Measurements from ENCODE around the gene CCL22.
A peak's percentile ranks its signal among the peaks of the same experiment; 100 is the strongest.

Gene CCL22

DNA sequence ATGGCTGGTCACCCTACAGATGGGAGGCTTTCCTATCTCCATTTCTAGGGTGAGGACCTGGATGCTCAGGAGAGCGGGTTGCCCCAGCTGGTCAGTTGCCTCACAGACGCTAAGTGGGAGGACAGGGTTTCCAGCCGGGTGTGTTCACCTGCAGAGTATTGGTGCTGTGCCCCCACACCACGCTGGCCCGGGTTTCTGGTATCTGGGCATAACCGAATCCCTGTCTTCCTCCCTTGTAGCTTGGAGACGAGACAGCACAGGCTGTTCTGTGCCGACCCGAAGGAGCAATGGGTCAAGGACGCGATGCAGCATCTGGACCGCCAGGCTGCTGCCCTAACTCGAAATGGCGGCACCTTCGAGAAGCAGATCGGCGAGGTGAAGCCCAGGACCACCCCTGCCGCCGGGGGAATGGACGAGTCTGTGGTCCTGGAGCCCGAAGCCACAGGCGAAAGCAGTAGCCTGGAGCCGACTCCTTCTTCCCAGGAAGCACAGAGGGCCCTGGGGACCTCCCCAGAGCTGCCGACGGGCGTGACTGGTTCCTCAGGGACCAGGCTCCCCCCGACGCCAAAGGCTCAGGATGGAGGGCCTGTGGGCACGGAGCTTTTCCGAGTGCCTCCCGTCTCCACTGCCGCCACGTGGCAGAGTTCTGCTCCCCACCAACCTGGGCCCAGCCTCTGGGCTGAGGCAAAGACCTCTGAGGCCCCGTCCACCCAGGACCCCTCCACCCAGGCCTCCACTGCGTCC, 23.4 kb downstream of the CCL22 start:
- Mint-ChIP-seq H3K9me3 (no peaks in the 10 kb centered on the region), H3K36me3 (ENCODE audit: low read depth) (peaks cover 8% of the 10 kb centered on the region), H3K27me3 (ENCODE audit: low read depth) (no peaks in the 10 kb centered on the region), H3K4me3 (no peak overlapping the region), H3K27ac (no peak overlapping the region), H3K4me1 (peaks cover 33% of the 10 kb centered on the region)
- TF ChIP-seq, protein P1, sequence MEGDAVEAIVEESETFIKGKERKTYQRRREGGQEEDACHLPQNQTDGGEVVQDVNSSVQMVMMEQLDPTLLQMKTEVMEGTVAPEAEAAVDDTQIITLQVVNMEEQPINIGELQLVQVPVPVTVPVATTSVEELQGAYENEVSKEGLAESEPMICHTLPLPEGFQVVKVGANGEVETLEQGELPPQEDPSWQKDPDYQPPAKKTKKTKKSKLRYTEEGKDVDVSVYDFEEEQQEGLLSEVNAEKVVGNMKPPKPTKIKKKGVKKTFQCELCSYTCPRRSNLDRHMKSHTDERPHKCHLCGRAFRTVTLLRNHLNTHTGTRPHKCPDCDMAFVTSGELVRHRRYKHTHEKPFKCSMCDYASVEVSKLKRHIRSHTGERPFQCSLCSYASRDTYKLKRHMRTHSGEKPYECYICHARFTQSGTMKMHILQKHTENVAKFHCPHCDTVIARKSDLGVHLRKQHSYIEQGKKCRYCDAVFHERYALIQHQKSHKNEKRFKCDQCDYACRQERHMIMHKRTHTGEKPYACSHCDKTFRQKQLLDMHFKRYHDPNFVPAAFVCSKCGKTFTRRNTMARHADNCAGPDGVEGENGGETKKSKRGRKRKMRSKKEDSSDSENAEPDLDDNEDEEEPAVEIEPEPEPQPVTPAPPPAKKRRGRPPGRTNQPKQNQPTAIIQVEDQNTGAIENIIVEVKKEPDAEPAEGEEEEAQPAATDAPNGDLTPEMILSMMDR (IDR thresholded peaks at IDR 0.05; ENCODE audit: unreplicated experiment in 3 of 3) = no peak

DNA sequence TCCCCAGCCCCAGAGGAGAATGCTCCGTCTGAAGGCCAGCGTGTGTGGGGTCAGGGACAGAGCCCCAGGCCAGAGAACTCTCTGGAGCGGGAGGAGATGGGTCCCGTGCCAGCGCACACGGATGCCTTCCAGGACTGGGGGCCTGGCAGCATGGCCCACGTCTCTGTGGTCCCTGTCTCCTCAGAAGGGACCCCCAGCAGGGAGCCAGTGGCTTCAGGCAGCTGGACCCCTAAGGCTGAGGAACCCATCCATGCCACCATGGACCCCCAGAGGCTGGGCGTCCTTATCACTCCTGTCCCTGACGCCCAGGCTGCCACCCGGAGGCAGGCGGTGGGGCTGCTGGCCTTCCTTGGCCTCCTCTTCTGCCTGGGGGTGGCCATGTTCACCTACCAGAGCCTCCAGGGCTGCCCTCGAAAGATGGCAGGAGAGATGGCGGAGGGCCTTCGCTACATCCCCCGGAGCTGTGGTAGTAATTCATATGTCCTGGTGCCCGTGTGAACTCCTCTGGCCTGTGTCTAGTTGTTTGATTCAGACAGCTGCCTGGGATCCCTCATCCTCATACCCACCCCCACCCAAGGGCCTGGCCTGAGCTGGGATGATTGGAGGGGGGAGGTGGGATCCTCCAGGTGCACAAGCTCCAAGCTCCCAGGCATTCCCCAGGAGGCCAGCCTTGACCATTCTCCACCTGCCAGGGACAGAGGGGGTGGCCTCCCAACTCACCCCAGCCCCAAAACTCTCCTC, 24.1 kb downstream of the CCL22 start:
- Mint-ChIP-seq H3K4me3 (no peak overlapping the region), H3K36me3 (ENCODE audit: low read depth) (peaks cover 8% of the 10 kb centered on the region), H3K27me3 (ENCODE audit: low read depth) (no peaks in the 10 kb centered on the region), H3K9me3 (no peaks in the 10 kb centered on the region), H3K4me1 (peaks cover 31% of the 10 kb centered on the region), H3K27ac (peak overlapping the region in 1 of 3 experiments; percentile 45)
- TF ChIP-seq, protein P1 (IDR thresholded peaks at IDR 0.05; ENCODE audit: unreplicated experiment in 3 of 3) = no peak

DNA sequence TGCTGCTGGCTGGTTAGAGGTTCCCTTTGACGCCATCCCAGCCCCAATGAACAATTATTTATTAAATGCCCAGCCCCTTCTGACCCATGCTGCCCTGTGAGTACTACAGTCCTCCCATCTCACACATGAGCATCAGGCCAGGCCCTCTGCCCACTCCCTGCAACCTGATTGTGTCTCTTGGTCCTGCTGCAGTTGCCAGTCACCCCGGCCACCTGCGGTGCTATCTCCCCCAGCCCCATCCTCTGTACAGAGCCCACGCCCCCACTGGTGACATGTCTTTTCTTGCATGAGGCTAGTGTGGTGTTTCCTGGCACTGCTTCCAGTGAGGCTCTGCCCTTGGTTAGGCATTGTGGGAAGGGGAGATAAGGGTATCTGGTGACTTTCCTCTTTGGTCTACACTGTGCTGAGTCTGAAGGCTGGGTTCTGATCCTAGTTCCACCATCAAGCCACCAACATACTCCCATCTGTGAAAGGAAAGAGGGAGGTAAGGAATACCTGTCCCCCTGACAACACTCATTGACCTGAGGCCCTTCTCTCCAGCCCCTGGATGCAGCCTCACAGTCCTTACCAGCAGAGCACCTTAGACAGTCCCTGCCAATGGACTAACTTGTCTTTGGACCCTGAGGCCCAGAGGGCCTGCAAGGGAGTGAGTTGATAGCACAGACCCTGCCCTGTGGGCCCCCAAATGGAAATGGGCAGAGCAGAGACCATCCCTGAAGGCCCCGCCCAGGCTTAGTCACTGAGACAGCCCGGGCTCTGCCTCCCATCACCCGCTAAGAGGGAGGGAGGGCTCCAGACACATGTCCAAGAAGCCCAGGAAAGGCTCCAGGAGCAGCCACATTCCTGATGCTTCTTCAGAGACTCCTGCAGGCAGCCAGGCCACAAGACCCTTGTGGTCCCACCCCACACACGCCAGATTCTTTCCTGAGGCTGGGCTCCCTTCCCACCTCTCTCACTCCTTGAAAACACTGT, 25.0 kb downstream of the CCL22 start:
- no peak overlapping the region for H3K4me3 Mint-ChIP-seq
- H3K9me3 Mint-ChIP-seq = no peaks in the 10 kb centered on the region
- TF ChIP-seq, protein P1 (IDR thresholded peaks at IDR 0.05; ENCODE audit: unreplicated experiment in 3 of 3) = no peak

DNA sequence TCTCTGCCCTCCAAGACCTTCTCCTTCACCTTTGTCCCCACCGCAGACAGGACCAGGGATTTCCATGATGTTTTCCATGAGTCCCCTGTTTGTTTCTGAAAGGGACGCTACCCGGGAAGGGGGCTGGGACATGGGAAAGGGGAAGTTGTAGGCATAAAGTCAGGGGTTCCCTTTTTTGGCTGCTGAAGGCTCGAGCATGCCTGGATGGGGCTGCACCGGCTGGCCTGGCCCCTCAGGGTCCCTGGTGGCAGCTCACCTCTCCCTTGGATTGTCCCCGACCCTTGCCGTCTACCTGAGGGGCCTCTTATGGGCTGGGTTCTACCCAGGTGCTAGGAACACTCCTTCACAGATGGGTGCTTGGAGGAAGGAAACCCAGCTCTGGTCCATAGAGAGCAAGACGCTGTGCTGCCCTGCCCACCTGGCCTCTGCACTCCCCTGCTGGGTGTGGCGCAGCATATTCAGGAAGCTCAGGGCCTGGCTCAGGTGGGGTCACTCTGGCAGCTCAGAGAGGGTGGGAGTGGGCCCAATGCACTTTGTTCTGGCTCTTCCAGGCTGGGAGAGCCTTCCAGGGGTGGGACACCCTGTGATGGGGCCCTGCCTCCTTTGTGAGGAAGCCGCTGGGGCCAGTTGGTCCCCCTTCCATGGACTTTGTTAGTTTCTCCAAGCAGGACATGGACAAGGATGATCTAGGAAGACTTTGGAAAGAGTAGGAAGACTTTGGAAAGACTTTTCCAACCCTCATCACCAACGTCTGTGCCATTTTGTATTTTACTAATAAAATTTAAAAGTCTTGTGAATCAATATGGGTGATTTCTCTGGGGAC, 25.9 kb downstream of the CCL22 start:
- Mint-ChIP-seq H3K9me3 (no peaks in the 10 kb centered on the region), H3K4me3 (no peak overlapping the region), H3K27ac (peak overlapping the region in 2 of 3 experiments; percentile 45 to 83), H3K36me3 (ENCODE audit: low read depth) (peaks cover 5% of the 10 kb centered on the region), H3K4me1 (peaks cover 34% of the 10 kb centered on the region), H3K27me3 (ENCODE audit: low read depth) (no peaks in the 10 kb centered on the region)
- TF ChIP-seq, protein P1 (IDR thresholded peaks at IDR 0.05; ENCODE audit: unreplicated experiment in 3 of 3) = no peak

More for the DNA sequence above, 25.0 kb downstream of the CCL22 start:
- H3K27ac Mint-ChIP-seq = peak overlapping the region in 2 of 3 experiments; percentile 45 to 83
- no peaks in the 10 kb centered on the region for H3K27me3 Mint-ChIP-seq (ENCODE audit: low read depth)
- H3K4me1 Mint-ChIP-seq = peaks cover 29% of the 10 kb centered on the region
- peaks cover 8% of the 10 kb centered on the region for H3K36me3 Mint-ChIP-seq (ENCODE audit: low read depth)

DNA sequence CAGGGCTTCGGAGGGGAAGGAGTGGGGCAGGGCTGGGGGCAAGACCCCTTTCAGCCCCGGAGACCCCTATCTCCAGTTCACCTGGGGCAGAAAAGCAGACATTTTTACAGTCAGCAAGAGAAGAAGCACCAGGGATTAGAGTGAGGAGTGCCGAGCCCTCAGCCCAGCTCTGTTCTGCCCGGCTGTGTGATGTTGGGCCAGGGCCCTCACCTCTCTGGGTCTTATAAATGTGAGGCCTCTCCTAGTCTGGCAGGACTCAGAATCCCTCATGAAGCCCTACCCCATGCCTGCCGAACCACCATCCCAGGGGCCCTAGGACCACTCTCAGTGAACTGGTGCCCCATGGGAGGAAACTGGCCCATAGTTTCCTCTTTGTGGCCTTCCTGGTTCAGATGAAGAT, 26.5 kb downstream of the CCL22 start:
- H3K36me3 Mint-ChIP-seq (ENCODE audit: low read depth) = peaks cover 5% of the 10 kb centered on the region
- H3K27me3 Mint-ChIP-seq (ENCODE audit: low read depth) = no peaks in the 10 kb centered on the region
- no peak overlapping the region for H3K4me3 Mint-ChIP-seq
- H3K4me1 Mint-ChIP-seq = peaks cover 34% of the 10 kb centered on the region
- H3K9me3 Mint-ChIP-seq = no peaks in the 10 kb centered on the region
- peak overlapping the region in 2 of 3 experiments; percentile 24 to 35 for H3K27ac Mint-ChIP-seq
- TF ChIP-seq, protein P1 (IDR thresholded peaks at IDR 0.05; ENCODE audit: unreplicated experiment in 3 of 3) = no peak
